Kidney (tissue), 14 donors: ENCODE data around the gene MAML3. TPM values are rescaled to one million over a fixed set of nuclear protein-coding genes. Genes with fewer than 3 reads are reported as not detected.

Experiments
- DNase-seq, 5 donors: peaks; one replicate each; pipeline ENCODE4 v3.0.0-alpha.2; 2013 to 2020
- FAIRE-seq: peaks from 2 replicates; lab custom pipeline; 2012; peaks lifted over from hg19 to GRCh38; lab: Jason Lieb, UNC
- H3K27ac ChIP-seq, 2 donors: one replicate each; pipeline ENCODE4 v1.7.0; 2013; ENCODE audit warnings: low read depth in 2 of 2, low read length in 2 of 2, inconsistent platforms in 1 of 2
- H3K27me3 ChIP-seq: one replicate; pipeline ENCODE4 v1.7.1; 2013; ENCODE audit warnings: low read length, inconsistent platforms; ENCODE audit not compliant: control insufficient read depth, insufficient read depth
- H3K36me3 ChIP-seq, 3 donors: one replicate each; pipeline versions ENCODE4 v1.7.0 to v1.7.1; 2013; ENCODE audit warnings: low read length in 3 of 3, control low read depth in 1 of 3, inconsistent platforms in 1 of 3; ENCODE audit not compliant: insufficient read depth in 3 of 3, control insufficient read depth in 2 of 3
- H3K4me1 ChIP-seq, 3 donors: one replicate each; pipeline versions ENCODE4 v1.7.0 to v1.7.1; 2013; ENCODE audit warnings: low read length in 3 of 3, inconsistent platforms in 1 of 3, low read depth in 1 of 3; ENCODE audit not compliant: control insufficient read depth in 2 of 3, insufficient read depth in 2 of 3
- H3K4me3 ChIP-seq, 3 donors: one replicate each; pipeline versions ENCODE4 v1.7.0 to v1.8.1; 2013; ENCODE audit warnings: low read length in 3 of 3, control low read depth in 1 of 3, inconsistent platforms in 1 of 3
- H3K9ac ChIP-seq, 3 donors: one replicate each; pipeline versions ENCODE4 v1.7.0 to v1.7.1; 2013; ENCODE audit warnings: low read length in 3 of 3, control low read depth in 1 of 3, inconsistent platforms in 1 of 3
- H3K9me3 ChIP-seq, 3 donors: one replicate each; pipeline versions ENCODE4 v1.7.0 to v1.7.1; 2013; ENCODE audit warnings: low read length in 3 of 3, control low read depth in 1 of 3, inconsistent platforms in 1 of 3; ENCODE audit not compliant: control insufficient read depth in 2 of 3, insufficient read depth in 1 of 3
- intact Hi-C: fragments of 100-400 bp; cut with DNase I; formaldehyde crosslinking; loops from one replicate; pipeline ENCODE4 v1.11.1; 2022
- polyA plus RNA-seq: library from polyadenylated mRNA; stranded (reverse); fragments of 350-450 nt; fragmentation: Illumina TruSeq; extraction: RNeasy Lipid Tissue Mini Kit (QIAGEN cat#74804); gene quantifications from one replicate; pipeline ENCODE4 v1.2.3, GENCODE V29; 2014; ENCODE audit warnings: low read depth, low replicate concordance; ENCODE audit not compliant: insufficient read depth
- total RNA-seq: library from RNA; stranded (reverse); fragmentation: NEBNext Ultra II Directional; extraction: Animal tissue kit (Norgen Biotek cat#: 25700); gene quantifications from one replicate; pipeline ENCODE4 v1.2.1, GENCODE V29; 2021
- TF ChIP-seq, protein P1 (sequence below): IDR thresholded peaks from 3 replicates; pipeline ENCODE4 v1.5.1; 2012; ENCODE audit warnings: mild to moderate bottlenecking, moderate library complexity, borderline replicate concordance; ENCODE audit not compliant: insufficient read depth; ENCODE audit errors: extremely low read depth
- donor health status: control.
- donor health status: control.
- donor health status: control.
- donor health status: control.
- donor health status: control.
- donor health status: DM: yes; HTN: yes; CAD: no.
- donor health status: Normal renal cell carcinoma (clear cell type).

Gene MAML3
- total and polyA plus RNA-seq, 2 donors from 2014 or later: 1.4 to 10.4 TPM

DNA sequence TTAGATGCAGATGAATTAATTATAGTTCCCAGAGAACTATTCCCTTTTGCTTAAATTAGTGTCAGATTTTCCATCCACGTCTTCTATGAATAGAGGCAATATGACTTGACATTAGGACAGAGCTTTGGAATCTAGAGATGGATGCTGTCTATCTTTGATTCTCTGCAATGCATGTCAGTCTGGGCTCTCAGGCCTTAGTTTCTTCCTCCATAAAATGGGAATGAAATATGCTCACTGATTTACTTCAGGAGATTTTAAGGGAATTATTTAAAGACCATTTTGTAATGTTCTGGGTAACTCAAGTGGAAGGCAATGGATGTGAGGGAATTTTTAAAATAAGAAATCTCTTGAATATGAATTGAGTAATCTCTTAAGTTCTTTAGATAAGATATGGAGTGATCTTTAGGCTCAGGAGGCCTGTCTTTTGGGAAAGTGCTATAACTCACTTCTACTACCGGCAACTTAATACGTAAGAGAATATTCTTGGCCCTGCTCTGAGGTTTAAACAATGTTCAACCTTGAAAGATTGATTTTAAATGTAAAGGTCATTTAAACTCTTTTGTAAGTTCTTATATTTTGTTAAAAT, 459.4 kb downstream of the MAML3 start:
- FAIRE-seq: no peak
- TF ChIP-seq, protein P1, sequence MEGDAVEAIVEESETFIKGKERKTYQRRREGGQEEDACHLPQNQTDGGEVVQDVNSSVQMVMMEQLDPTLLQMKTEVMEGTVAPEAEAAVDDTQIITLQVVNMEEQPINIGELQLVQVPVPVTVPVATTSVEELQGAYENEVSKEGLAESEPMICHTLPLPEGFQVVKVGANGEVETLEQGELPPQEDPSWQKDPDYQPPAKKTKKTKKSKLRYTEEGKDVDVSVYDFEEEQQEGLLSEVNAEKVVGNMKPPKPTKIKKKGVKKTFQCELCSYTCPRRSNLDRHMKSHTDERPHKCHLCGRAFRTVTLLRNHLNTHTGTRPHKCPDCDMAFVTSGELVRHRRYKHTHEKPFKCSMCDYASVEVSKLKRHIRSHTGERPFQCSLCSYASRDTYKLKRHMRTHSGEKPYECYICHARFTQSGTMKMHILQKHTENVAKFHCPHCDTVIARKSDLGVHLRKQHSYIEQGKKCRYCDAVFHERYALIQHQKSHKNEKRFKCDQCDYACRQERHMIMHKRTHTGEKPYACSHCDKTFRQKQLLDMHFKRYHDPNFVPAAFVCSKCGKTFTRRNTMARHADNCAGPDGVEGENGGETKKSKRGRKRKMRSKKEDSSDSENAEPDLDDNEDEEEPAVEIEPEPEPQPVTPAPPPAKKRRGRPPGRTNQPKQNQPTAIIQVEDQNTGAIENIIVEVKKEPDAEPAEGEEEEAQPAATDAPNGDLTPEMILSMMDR: no peak
- H3K4me1 ChIP-seq: peaks cover 0 to 14% (median 9%) of the 10 kb centered on the region in 3 donors
- no peak for DNase-seq
- intact Hi-C loops: no loop called here
- H3K4me3 ChIP-seq: no peak overlapping the region
- H3K36me3 ChIP-seq: peaks cover 0 to 15% (median 6%) of the 10 kb centered on the region in 3 donors
- no peaks in the 10 kb centered on the region for H3K27me3 ChIP-seq
- no peak overlapping the region for H3K9ac ChIP-seq
- H3K27ac ChIP-seq: no peak overlapping the region
- H3K9me3 ChIP-seq: peaks cover 0 to 5% (median 0%) of the 10 kb centered on the region in 3 donors

DNA sequence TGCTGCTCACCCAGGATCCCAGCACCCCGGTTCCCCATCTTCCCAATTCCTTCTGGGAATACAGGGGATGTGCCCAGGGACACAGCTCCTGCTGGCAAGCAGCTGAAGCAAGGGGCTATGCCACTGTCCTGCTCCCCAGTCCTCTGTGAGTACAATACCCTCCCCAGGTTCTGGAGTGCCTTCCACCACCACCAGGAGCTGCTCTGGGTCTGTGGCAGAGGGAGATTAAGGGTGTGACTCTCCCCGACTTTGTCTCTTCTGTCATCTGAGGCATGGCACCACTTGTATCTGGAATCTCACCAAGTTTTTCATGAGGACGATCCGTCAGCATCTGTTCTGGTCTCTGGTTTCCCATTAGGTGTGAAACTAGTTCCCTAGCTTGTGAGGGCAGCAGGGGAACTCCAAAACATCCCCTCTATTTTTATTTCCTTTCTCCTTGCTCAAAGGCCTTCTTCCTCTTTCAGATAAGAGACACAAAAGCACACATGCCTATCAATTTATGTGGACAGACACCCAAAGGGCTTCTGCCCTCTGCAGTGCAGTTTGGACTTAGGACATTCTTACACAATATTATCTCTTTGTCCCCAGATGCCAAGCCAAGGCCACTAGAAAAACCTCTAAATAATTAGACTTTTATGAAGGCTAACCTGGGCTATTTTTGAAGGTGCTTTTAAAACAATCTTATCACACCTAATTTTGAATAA, 461.5 kb downstream of the MAML3 start:
- DNase-seq (no peak), FAIRE-seq (no peak)
- Histone ChIP-seq H3K4me1 (peaks cover 0 to 14% (median 9%) of the 10 kb centered on the region in 3 donors), H3K27me3 (no peaks in the 10 kb centered on the region), H3K9ac (no peak overlapping the region), H3K36me3 (peaks cover 0 to 11% (median 6%) of the 10 kb centered on the region in 3 donors), H3K9me3 (peaks cover 0 to 5% (median 0%) of the 10 kb centered on the region in 3 donors), H3K4me3 (no peak overlapping the region), H3K27ac (peak overlapping the region in 1 of 2 donors; percentile 52)
- intact Hi-C loops: no loop called here
- TF ChIP-seq, protein P1: peak; percentile 11

DNA sequence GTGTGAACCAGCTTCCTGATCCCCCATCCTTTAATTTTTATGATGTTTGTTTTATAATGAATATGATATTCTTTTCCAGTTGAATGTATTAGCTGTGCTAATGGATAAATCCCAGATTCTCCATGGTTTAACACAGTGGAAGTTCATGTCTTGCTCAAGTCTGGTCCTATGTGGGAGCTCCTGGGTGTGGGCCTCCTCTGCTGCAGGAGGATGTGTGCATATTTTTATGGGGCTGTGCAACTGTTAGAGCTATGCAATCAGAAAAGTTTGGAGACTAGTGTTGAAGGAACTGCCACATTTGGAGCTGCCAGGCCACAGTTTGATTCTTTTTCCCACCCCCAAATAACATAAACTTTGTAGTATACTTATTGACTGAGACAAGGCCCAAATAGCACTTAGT, 463.6 kb downstream of the MAML3 start:
- Histone ChIP-seq H3K4me1 (peaks cover 0 to 14% (median 9%) of the 10 kb centered on the region in 3 donors), H3K27ac (no peak overlapping the region), H3K4me3 (no peak overlapping the region), H3K9me3 (no peaks in the 10 kb centered on the region), H3K27me3 (no peaks in the 10 kb centered on the region), H3K9ac (no peak overlapping the region), H3K36me3 (no peaks in the 10 kb centered on the region)
- no peak for DNase-seq
- FAIRE-seq: no peak
- TF ChIP-seq, protein P1: no peak
- intact Hi-C loops: no loop called here
